Endothelial cell of umbilical vein (primary cell): ENCODE results near the gene GLT8D1. TPM values are rescaled to one million over a fixed set of nuclear protein-coding genes. Genes with fewer than 3 reads are reported as not detected.

Experiments
- BruUV-seq: library from RNA; stranded (reverse); fragments of 400-500 nt; replicated peaks from 2 replicates; lab custom pipeline; 2021; lab: Mats Ljungman, UMichigan
- CTCF ChIA-PET: fragments of 300-600, 350-600 bp; sonication (Branson Sonifier 250); formaldehyde crosslinking; loops from one replicate; lab custom pipeline; 2021; ENCODE audit warnings: antibody characterized with exemption, inconsistent platforms; lab: Charles Lee
- POLR2A ChIA-PET: fragments of 300-600, 350-600 bp; sonication (Branson Sonifier 250); formaldehyde crosslinking; loops from one replicate; lab custom pipeline; 2021; ENCODE audit warnings: antibody characterized with exemption, inconsistent platforms; lab: Charles Lee
- DNase-seq: peaks from one replicate; pipeline ENCODE4 v3.0.0-alpha.2; 2011; ENCODE audit warnings: low read depth, low spot score
- FAIRE-seq: peaks from 2 replicates; lab custom pipeline; 2011; peaks lifted over from hg19 to GRCh38; lab: Jason Lieb, UNC
- H2AFZ ChIP-seq: 2 replicates; pipeline ENCODE4 v1.6.0; 2012; ENCODE audit warnings: low read depth, low read length, control low read depth, inconsistent platforms
- H3K27ac ChIP-seq: 2 replicates; pipeline ENCODE4 v1.5.1; 2011; ENCODE audit warnings: low read depth, mild to moderate bottlenecking, control low read depth, low read length, moderate library complexity; ENCODE audit not compliant: insufficient read depth
- H3K27me3 ChIP-seq, 2 experiments: 2 replicates each; pipeline versions ENCODE4 v1.6.0 to v1.6.1; 2011; ENCODE audit warnings: low read length in 2 of 2, mixed read lengths in 1 of 2; ENCODE audit not compliant: control insufficient read depth in 2 of 2, insufficient read depth in 2 of 2
- H3K36me3 ChIP-seq, 2 experiments: 2 replicates in 1 of 2; 3 replicates in 1 of 2; pipeline ENCODE4 v1.5.1; 2011; ENCODE audit warnings: low read length in 2 of 2, mild to moderate bottlenecking in 1 of 2, moderate library complexity in 1 of 2; ENCODE audit not compliant: control insufficient read depth in 2 of 2, insufficient read depth in 2 of 2; ENCODE audit errors: extremely low read depth in 1 of 2
- H3K4me1 ChIP-seq: 3 replicates; pipeline ENCODE4 v1.5.1; 2011; ENCODE audit warnings: mild to moderate bottlenecking, low read length; ENCODE audit not compliant: control insufficient read depth, insufficient read depth; ENCODE audit errors: extremely low read depth
- H3K4me2 ChIP-seq: 2 replicates; pipeline ENCODE4 v1.6.1; 2011; ENCODE audit warnings: low read length, control low read depth, mixed read lengths; ENCODE audit not compliant: insufficient read depth
- H3K4me3 ChIP-seq, 3 experiments: fragments of 200-600 bp in 1 of 3; sonication (generic), shearing (Covaris generic) in 1 of 3; replicated peaks in 1 of 3; 2 replicates each; pipeline ENCODE4 v1.5.1; 2011 to 2016; ENCODE audit warnings: control low read depth in 3 of 3, low read length in 3 of 3, mild to moderate bottlenecking in 2 of 3, inconsistent platforms in 1 of 3, low read depth in 1 of 3, moderate library complexity in 1 of 3; ENCODE audit not compliant: insufficient read depth in 1 of 3
- H3K79me2 ChIP-seq: 2 replicates; pipeline ENCODE4 v1.6.0; 2012; ENCODE audit warnings: low read length, inconsistent platforms; ENCODE audit not compliant: control insufficient read depth, insufficient read depth
- H3K9ac ChIP-seq: replicated peaks from 2 replicates; pipeline ENCODE3; 2011; ENCODE audit warnings: low read length, control low read depth; ENCODE audit not compliant: insufficient read depth; ENCODE audit errors: extremely low read depth
- H3K9me1 ChIP-seq: replicated peaks from 3 replicates; pipeline ENCODE4 v1.6.0; 2011; ENCODE audit warnings: mild to moderate bottlenecking, low read length; ENCODE audit not compliant: control insufficient read depth, insufficient read depth; ENCODE audit errors: extremely low read depth
- H3K9me3 ChIP-seq: replicated peaks from 2 replicates; pipeline ENCODE4 v1.5.1; 2012; ENCODE audit warnings: low read length, inconsistent platforms; ENCODE audit not compliant: control insufficient read depth, insufficient read depth
- H4K20me1 ChIP-seq: replicated peaks from 2 replicates; pipeline ENCODE3; 2011; ENCODE audit warnings: mild to moderate bottlenecking, low read length; ENCODE audit not compliant: control insufficient read depth, insufficient read depth; ENCODE audit errors: extremely low read depth
- CTCF ChIP-seq, 2 donors: IDR thresholded peaks; 1 replicate in 1 of 2; 2 replicates in 1 of 2; pipeline ENCODE4 v1.5.1; 2011; ENCODE audit warnings: low read length in 2 of 2, mild to moderate bottlenecking in 2 of 2, moderate library complexity in 2 of 2, control low read depth in 1 of 2, inconsistent platforms in 1 of 2, low read depth in 1 of 2; ENCODE audit not compliant: insufficient read depth in 1 of 2; ENCODE audit errors: extremely low read depth in 1 of 2
- EZH2 ChIP-seq: IDR thresholded peaks from 2 replicates; pipeline ENCODE4 v1.6.1; 2012; ENCODE audit warnings: borderline replicate concordance, low read depth, mild to moderate bottlenecking, moderate library complexity, low read length, inconsistent platforms; ENCODE audit not compliant: severe bottlenecking
- FOS ChIP-seq: IDR thresholded peaks from 2 replicates; pipeline ENCODE4 v1.6.1; 2011; ENCODE audit warnings: mild to moderate bottlenecking, low read length, moderate library complexity, borderline replicate concordance; ENCODE audit not compliant: insufficient read depth
- GATA2 ChIP-seq: IDR thresholded peaks from 2 replicates; pipeline ENCODE4 v1.7.0; 2011; ENCODE audit warnings: low read depth, mild to moderate bottlenecking, moderate library complexity, mixed read lengths, low read length; ENCODE audit not compliant: insufficient read length, insufficient read depth
- JUN ChIP-seq: IDR thresholded peaks from 2 replicates; pipeline ENCODE4 v1.6.1; 2011; ENCODE audit warnings: borderline replicate concordance, low read depth; ENCODE audit not compliant: insufficient read length, insufficient read depth
- MAX ChIP-seq: IDR thresholded peaks from 2 replicates; pipeline ENCODE4 v1.6.1; 2011; ENCODE audit not compliant: insufficient read depth, insufficient read length
- MYC ChIP-seq: IDR thresholded peaks from one replicate; pipeline ENCODE4 v1.6.1; 2011; ENCODE audit warnings: mild to moderate bottlenecking, low read depth, low read length
- POLR2A ChIP-seq: IDR thresholded peaks from 2 replicates; pipeline ENCODE4 v1.6.1; 2012; ENCODE audit warnings: low read depth, mild to moderate bottlenecking, control low read depth, low read length
- dilution Hi-C: fragments of 300-500 bp; cut with MboI; formaldehyde crosslinking; loops from one replicate; pipeline ENCODE4 v1.15.0; 2019; ENCODE audit warnings: low sequenced_read_pairs; ENCODE audit not compliant: extremely low pct_ligation_motif_present
- intact Hi-C: fragments of 100-400 bp; cut with micrococcal nuclease; formaldehyde crosslinking; loops from one replicate; pipeline ENCODE4 v1.10.0; 2022
- polyA plus RNA-seq, 4 experiments: library from polyadenylated mRNA; depleted of rRNA in 3 of 4; stranded (reverse) in 3 of 4; unstranded in 1 of 4; fragments of >200 nt; gene quantifications; 2 replicates each; pipeline versions ENCODE4 v1.2.1 to v1.2.3, GENCODE V29; 2011 to 2012; ENCODE audit warnings: missing spikeins in 1 of 4
- total RNA-seq: library from RNA; stranded (reverse); gene quantifications from 2 replicates; pipeline ENCODE4 v1.2.3, GENCODE V29; 2021

GLT8D1 gene
- total and polyA plus RNA-seq, 2 donors (not counting 3 experiments of a cell fraction or from before 2014, with no cell fraction given): 63.7 to 73.5 TPM

GRCh38 chr3:52663098-52663497, 42.5 kb downstream of the GLT8D1 start:
- H3K4me2 ChIP-seq: no peak overlapping the region
- no peak overlapping the region for H3K27ac ChIP-seq
- TF ChIP-seq MAX: no peak
- no peak for TF ChIP-seq JUN
- TF ChIP-seq FOS: no peak
- no peak for TF ChIP-seq MYC
- ChIA-PET CTCF (interaction anchor here (1.8 kb wide), 1 partner anchor 9 kb away, joined by 4 read pairs; no protein-coding TSS in a partner anchor), POLR2A (interaction anchor here (0.6 to 0.7 kb wide), 2 partner anchors 36 to 112 kb away, joined by 5 to 6 read pairs; no protein-coding TSS in a partner anchor)
- DNase-seq (no peak), FAIRE-seq (no peak)
- H3K9me1 ChIP-seq: no peaks in the 10 kb centered on the region
- intact Hi-C loops (no loop called here), dilution Hi-C loops (no loop called here)
- no peak overlapping the region for H2AFZ ChIP-seq
- peaks cover 14 to 23% of the 10 kb centered on the region in 2 experiments for H3K36me3 ChIP-seq
- H3K79me2 ChIP-seq: peaks cover 1% of the 10 kb centered on the region
- no peak overlapping the region for H3K9ac ChIP-seq
- no peaks in the 10 kb centered on the region for H3K9me3 ChIP-seq
- H3K27me3 ChIP-seq: no peaks in the 10 kb centered on the region
- BruUV-seq: no TSS peak
- H4K20me1 ChIP-seq: no peaks in the 10 kb centered on the region
- no peak overlapping the region for H3K4me3 ChIP-seq
- H3K4me1 ChIP-seq: peaks cover 6% of the 10 kb centered on the region

GRCh38 chr3:52660046-52660445, 45.5 kb downstream of the GLT8D1 start:
- ChIA-PET POLR2A (no interaction called here), CTCF (interaction anchor here (1.6 kb wide), 1 partner anchor 189 kb away, joined by 3 read pairs; no protein-coding TSS in a partner anchor)
- Histone ChIP-seq H3K27ac (no peak overlapping the region), H3K4me1 (peaks cover 6% of the 10 kb centered on the region), H3K36me3 (peaks cover 21 to 25% of the 10 kb centered on the region in 2 experiments), H3K9me3 (no peaks in the 10 kb centered on the region), H3K79me2 (no peaks in the 10 kb centered on the region), H3K4me2 (no peak overlapping the region), H2AFZ (no peak overlapping the region), H4K20me1 (no peaks in the 10 kb centered on the region), H3K9ac (no peak overlapping the region), H3K27me3 (no peaks in the 10 kb centered on the region), H3K9me1 (no peaks in the 10 kb centered on the region), H3K4me3 (no peak overlapping the region)
- DNase-seq (no peak), FAIRE-seq (no peak)
- intact Hi-C loops (no loop called here), dilution Hi-C loops (no loop called here)
- TF ChIP-seq GATA2 (no peak), EZH2 (no peak), JUN (no peak), CTCF (IDR thresholded peaks at IDR 0.05; ENCODE audit: extremely low read depth in 1 of 2, insufficient read depth in 1 of 2, low read depth in 1 of 2, low read length in 2 of 2) (no peak), POLR2A (no peak)
- BruUV-seq: no TSS peak
